SK-N-SH (cell line): ENCODE measurements around the gene ZMIZ1. TPM values are rescaled to one million over a fixed set of nuclear protein-coding genes. Genes with fewer than 3 reads are reported as not detected.
A peak's percentile ranks its signal among the peaks of the same experiment; 100 is the strongest.

Experiments
- CTCF ChIA-PET: fragments of 300-600, 350-600 bp; formaldehyde crosslinking; extraction: SDS; loops from one replicate; lab custom pipeline; 2021; lab: Yijun Ruan, JAX
- POLR2A ChIA-PET: fragments of 350-600 bp; sonication (Branson Sonifier 250); formaldehyde crosslinking; extraction: SDS; loops from one replicate; lab custom pipeline; 2020; ENCODE audit warnings: antibody characterized with exemption, inconsistent platforms; lab: Yijun Ruan, JAX
- DNase-seq: peaks from one replicate; pipeline ENCODE4 v3.0.0; 2012
- H2AFZ ChIP-seq: fragments of 200-600 bp; sonication (generic); 2 replicates; pipeline ENCODE4 v1.8.1; 2016; ENCODE audit warnings: antibody characterized with exemption, mild to moderate bottlenecking, low read depth
- H3F3A ChIP-seq: fragments of 200-600 bp; sonication (generic); replicated peaks from 2 replicates; pipeline ENCODE3; 2016; ENCODE audit warnings: antibody characterized with exemption, mild to moderate bottlenecking; ENCODE audit not compliant: insufficient read depth
- H3K27ac ChIP-seq, 2 experiments: fragments of 200-500 bp in 1 of 2; fragments of 200-600 bp in 1 of 2; sonication (Bioruptor generic) in 1 of 2; sonication (generic), shearing (Covaris generic) in 1 of 2; 2 replicates each; pipeline versions ENCODE4 v1.5.1 to v1.6.1; 2014 to 2016; ENCODE audit warnings: low read depth in 2 of 2, inconsistent platforms in 1 of 2, low read length in 1 of 2, mild to moderate bottlenecking in 1 of 2, mixed read lengths in 1 of 2
- H3K27me3 ChIP-seq: fragments of 200-600 bp; sonication (generic), shearing (Covaris generic); 2 replicates; pipeline ENCODE4 v1.6.1; 2016; ENCODE audit warnings: mixed run types; ENCODE audit not compliant: insufficient read depth
- H3K36me3 ChIP-seq, 2 experiments: fragments of 200-500 bp in 1 of 2; fragments of 200-600 bp in 1 of 2; sonication (Bioruptor generic) in 1 of 2; sonication (generic) in 1 of 2; replicated peaks in 1 of 2; 2 replicates each; pipeline versions ENCODE3 to v1.5.1; 2014 to 2016; ENCODE audit warnings: low read length in 1 of 2, mild to moderate bottlenecking in 1 of 2; ENCODE audit not compliant: insufficient read depth in 2 of 2, control insufficient read depth in 1 of 2
- H3K4me1 ChIP-seq, 2 experiments: fragments of 200-500 bp in 1 of 2; fragments of 200-600 bp in 1 of 2; sonication (Bioruptor generic) in 1 of 2; sonication (generic), shearing (Covaris generic) in 1 of 2; 2 replicates each; pipeline versions ENCODE4 v1.5.1 to v1.6.1; 2014 to 2016; ENCODE audit warnings: low read depth in 1 of 2, low read length in 1 of 2, mixed run types in 1 of 2; ENCODE audit not compliant: insufficient read depth in 2 of 2, control insufficient read depth in 1 of 2
- H3K4me2 ChIP-seq: fragments of 200-600 bp; sonication (generic), shearing (Covaris generic); 2 replicates; pipeline ENCODE4 v1.6.1; 2017; ENCODE audit warnings: mixed run types
- H3K4me3 ChIP-seq, 2 experiments: fragments of 200-500 bp in 1 of 2; fragments of 200-600 bp in 1 of 2; sonication (Bioruptor generic) in 1 of 2; sonication (generic), shearing (Covaris generic) in 1 of 2; 2 replicates each; pipeline versions ENCODE4 v1.5.1 to v1.8.1; 2014 to 2016; ENCODE audit warnings: low read depth in 2 of 2, inconsistent platforms in 1 of 2, low read length in 1 of 2, mild to moderate bottlenecking in 1 of 2, mixed read lengths in 1 of 2, moderate library complexity in 1 of 2
- H3K79me2 ChIP-seq: fragments of 200-600 bp; sonication (generic); 2 replicates; pipeline ENCODE4 v1.8.1; 2017; ENCODE audit warnings: mild to moderate bottlenecking; ENCODE audit not compliant: insufficient read depth
- H3K9ac ChIP-seq: fragments of 200-600 bp; sonication (generic); 2 replicates; pipeline ENCODE4 v1.6.1; 2017; ENCODE audit warnings: mixed run types
- H3K9me2 ChIP-seq: fragments of 200-600 bp; sonication (generic); 2 replicates; pipeline ENCODE4 v1.6.1; 2017; ENCODE audit warnings: mixed run types
- H3K9me3 ChIP-seq: fragments of 200-600 bp; sonication (generic); 2 replicates; pipeline ENCODE4 v1.6.1; 2017; ENCODE audit warnings: mixed run types, mild to moderate bottlenecking, moderate library complexity
- H4K20me1 ChIP-seq: fragments of 200-600 bp; sonication (generic); 2 replicates; pipeline ENCODE4 v1.6.1; 2017; ENCODE audit warnings: mild to moderate bottlenecking, mixed run types; ENCODE audit not compliant: insufficient read depth
- EZH2phosphoT487 ChIP-seq: fragments of 200-600 bp; sonication (generic); IDR thresholded peaks from 2 replicates; pipeline ENCODE4 v1.6.1; 2017; ENCODE audit warnings: low read depth, mixed run types, mild to moderate bottlenecking, antibody characterized with exemption, moderate library complexity, borderline replicate concordance
- FOSL2 ChIP-seq: IDR thresholded peaks from 2 replicates; pipeline ENCODE4 v1.4.0; 2012; ENCODE audit warnings: low read depth, mild to moderate bottlenecking, moderate library complexity, borderline replicate concordance
- FOXM1 ChIP-seq: IDR thresholded peaks from 2 replicates; pipeline ENCODE4 v1.4.0; 2012; ENCODE audit warnings: low read depth, mild to moderate bottlenecking
- GABPA ChIP-seq: IDR thresholded peaks from 2 replicates; pipeline ENCODE4 v1.4.0; 2012; ENCODE audit warnings: low read depth, mild to moderate bottlenecking
- JUND ChIP-seq: IDR thresholded peaks from 2 replicates; pipeline ENCODE4 v1.4.0; 2012
- MEF2A ChIP-seq: IDR thresholded peaks from 2 replicates; pipeline ENCODE4 v1.4.0; 2012; ENCODE audit warnings: low read depth, borderline replicate concordance
- NFIC ChIP-seq: IDR thresholded peaks from 2 replicates; pipeline ENCODE4 v1.4.0; 2012; ENCODE audit warnings: borderline replicate concordance
- NRF1 ChIP-seq: IDR thresholded peaks from 2 replicates; pipeline ENCODE4 v1.6.1; 2012; ENCODE audit warnings: low read depth, mild to moderate bottlenecking, low read length
- POLR2AphosphoS5 ChIP-seq: IDR thresholded peaks from 2 replicates; pipeline ENCODE4 v1.6.1; 2012; ENCODE audit warnings: low read depth, low read length
- RAD21 ChIP-seq: IDR thresholded peaks from 2 replicates; pipeline ENCODE4 v1.6.1; 2012; ENCODE audit warnings: mild to moderate bottlenecking, low read length
- SIN3A ChIP-seq: IDR thresholded peaks from 2 replicates; pipeline ENCODE4 v1.6.1; 2012; ENCODE audit warnings: low read depth, mild to moderate bottlenecking, low read length, moderate library complexity, borderline replicate concordance
- TAF1 ChIP-seq: IDR thresholded peaks from 2 replicates; pipeline ENCODE4 v1.6.1; 2012; ENCODE audit warnings: low read depth, mild to moderate bottlenecking, low read length, moderate library complexity, borderline replicate concordance
- YY1 ChIP-seq: IDR thresholded peaks from 2 replicates; pipeline ENCODE4 v1.4.0; 2012; ENCODE audit warnings: low read depth, mild to moderate bottlenecking
- WGBS: methylation state at CpG from one replicate; pipeline ENCODE4 v1.1.6; 2017; ENCODE audit warnings: low lambda C conversion rate; 5-methylcytosine and 5-hydroxymethylcytosine counted together
- polyA plus RNA-seq, 3 experiments: library from polyadenylated mRNA; depleted of rRNA; stranded (reverse); fragments of >200 nt; gene quantifications; 2 replicates each; pipeline ENCODE4 v1.2.3, GENCODE V29; 2012
- TF ChIP-seq, protein P1 (sequence below): IDR thresholded peaks from 2 replicates; pipeline ENCODE4; 2012
- TF ChIP-seq, protein P2 (sequence below): IDR thresholded peaks from 2 replicates; pipeline ENCODE4 v1.6.1; 2012; ENCODE audit warnings: mild to moderate bottlenecking, low read depth, low read length, moderate library complexity
- TF ChIP-seq, protein P3 (sequence below): fragments of 150-350 bp; IDR thresholded peaks from 2 replicates; pipeline ENCODE4 v1.6.1; 2017; ENCODE audit warnings: antibody characterized with exemption, low read length, low read depth, borderline replicate concordance
- TF ChIP-seq, protein P4 (sequence below): IDR thresholded peaks from 2 replicates; pipeline ENCODE4 v1.4.0; 2012; ENCODE audit warnings: low read depth
- TF ChIP-seq, protein P5 (sequence below): fragments of 200-600 bp; sonication (generic); IDR thresholded peaks from 2 replicates; pipeline ENCODE4 v1.6.1; 2017; ENCODE audit warnings: antibody characterized with exemption, mild to moderate bottlenecking, moderate library complexity

ZMIZ1 gene
- polyA plus RNA-seq, 1 of the 3 experiments (the other 2 are of a cell fraction): 23.5 TPM

DNA sequence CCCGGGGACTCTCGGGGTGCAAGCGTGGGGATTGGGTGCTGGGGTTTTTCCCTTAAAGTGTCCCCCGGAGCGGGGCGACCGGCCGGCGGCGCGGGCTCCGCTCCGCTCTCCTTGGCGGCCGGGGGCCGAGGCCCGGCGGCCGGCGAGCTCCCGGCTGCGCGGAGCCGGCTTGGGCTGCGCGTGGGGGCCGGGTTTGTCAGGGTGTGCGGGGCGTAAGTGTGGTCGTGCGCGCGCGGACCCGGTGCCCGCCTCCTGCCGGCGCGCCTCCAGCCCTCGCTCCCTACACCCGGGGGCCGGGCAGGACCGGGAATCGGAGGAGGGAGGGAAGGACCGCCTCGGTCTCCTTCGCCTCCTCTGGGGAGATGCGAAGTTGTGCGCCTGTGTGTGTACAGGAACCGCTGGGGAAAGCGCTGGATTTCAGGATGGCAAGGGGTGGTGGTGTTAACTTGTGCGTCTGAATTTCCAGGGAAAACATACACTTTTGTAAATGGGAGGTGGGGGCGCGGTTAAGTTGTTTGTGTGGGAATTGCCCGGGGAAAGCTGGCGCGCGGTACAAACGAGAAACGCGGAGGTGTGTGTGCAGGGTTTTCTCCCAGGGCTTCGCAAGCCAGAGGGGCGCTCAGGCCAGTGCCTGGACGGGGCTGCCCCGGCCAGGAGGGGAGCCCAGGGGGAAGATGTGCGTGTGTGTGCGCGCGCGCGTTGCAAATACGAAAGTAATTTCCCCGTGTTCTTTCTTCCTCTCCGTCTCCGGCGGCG lies 737 bp downstream of the ZMIZ1 start:
- H4K20me1 ChIP-seq: peaks cover 42% of the 10 kb centered on the region
- H3F3A ChIP-seq: peaks cover 7% of the 10 kb centered on the region
- H3K9me3 ChIP-seq: no peaks in the 10 kb centered on the region
- H2AFZ ChIP-seq: no peak overlapping the region
- peak overlapping the region; percentile 98 for H3K4me2 ChIP-seq
- H3K4me1 ChIP-seq: peaks cover 17 to 51% of the 10 kb centered on the region in 2 experiments
- TF ChIP-seq, protein P1, sequence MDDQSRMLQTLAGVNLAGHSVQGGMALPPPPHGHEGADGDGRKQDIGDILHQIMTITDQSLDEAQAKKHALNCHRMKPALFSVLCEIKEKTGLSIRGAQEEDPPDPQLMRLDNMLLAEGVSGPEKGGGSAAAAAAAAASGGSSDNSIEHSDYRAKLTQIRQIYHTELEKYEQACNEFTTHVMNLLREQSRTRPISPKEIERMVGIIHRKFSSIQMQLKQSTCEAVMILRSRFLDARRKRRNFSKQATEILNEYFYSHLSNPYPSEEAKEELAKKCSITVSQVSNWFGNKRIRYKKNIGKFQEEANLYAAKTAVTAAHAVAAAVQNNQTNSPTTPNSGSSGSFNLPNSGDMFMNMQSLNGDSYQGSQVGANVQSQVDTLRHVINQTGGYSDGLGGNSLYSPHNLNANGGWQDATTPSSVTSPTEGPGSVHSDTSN: no peak
- TF ChIP-seq TAF1: no peak
- TF ChIP-seq FOXM1: no peak
- TF ChIP-seq GABPA: no peak
- TF ChIP-seq YY1: no peak
- no peak for TF ChIP-seq EZH2phosphoT487
- no peak for TF ChIP-seq FOSL2
- TF ChIP-seq MEF2A: no peak
- TF ChIP-seq, protein P2, sequence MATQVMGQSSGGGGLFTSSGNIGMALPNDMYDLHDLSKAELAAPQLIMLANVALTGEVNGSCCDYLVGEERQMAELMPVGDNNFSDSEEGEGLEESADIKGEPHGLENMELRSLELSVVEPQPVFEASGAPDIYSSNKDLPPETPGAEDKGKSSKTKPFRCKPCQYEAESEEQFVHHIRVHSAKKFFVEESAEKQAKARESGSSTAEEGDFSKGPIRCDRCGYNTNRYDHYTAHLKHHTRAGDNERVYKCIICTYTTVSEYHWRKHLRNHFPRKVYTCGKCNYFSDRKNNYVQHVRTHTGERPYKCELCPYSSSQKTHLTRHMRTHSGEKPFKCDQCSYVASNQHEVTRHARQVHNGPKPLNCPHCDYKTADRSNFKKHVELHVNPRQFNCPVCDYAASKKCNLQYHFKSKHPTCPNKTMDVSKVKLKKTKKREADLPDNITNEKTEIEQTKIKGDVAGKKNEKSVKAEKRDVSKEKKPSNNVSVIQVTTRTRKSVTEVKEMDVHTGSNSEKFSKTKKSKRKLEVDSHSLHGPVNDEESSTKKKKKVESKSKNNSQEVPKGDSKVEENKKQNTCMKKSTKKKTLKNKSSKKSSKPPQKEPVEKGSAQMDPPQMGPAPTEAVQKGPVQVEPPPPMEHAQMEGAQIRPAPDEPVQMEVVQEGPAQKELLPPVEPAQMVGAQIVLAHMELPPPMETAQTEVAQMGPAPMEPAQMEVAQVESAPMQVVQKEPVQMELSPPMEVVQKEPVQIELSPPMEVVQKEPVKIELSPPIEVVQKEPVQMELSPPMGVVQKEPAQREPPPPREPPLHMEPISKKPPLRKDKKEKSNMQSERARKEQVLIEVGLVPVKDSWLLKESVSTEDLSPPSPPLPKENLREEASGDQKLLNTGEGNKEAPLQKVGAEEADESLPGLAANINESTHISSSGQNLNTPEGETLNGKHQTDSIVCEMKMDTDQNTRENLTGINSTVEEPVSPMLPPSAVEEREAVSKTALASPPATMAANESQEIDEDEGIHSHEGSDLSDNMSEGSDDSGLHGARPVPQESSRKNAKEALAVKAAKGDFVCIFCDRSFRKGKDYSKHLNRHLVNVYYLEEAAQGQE: no peak
- TF ChIP-seq RAD21: no peak
- no peak for TF ChIP-seq NFIC
- TF ChIP-seq, protein P3, sequence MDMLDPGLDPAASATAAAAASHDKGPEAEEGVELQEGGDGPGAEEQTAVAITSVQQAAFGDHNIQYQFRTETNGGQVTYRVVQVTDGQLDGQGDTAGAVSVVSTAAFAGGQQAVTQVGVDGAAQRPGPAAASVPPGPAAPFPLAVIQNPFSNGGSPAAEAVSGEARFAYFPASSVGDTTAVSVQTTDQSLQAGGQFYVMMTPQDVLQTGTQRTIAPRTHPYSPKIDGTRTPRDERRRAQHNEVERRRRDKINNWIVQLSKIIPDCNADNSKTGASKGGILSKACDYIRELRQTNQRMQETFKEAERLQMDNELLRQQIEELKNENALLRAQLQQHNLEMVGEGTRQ: no peak
- TF ChIP-seq, protein P4, sequence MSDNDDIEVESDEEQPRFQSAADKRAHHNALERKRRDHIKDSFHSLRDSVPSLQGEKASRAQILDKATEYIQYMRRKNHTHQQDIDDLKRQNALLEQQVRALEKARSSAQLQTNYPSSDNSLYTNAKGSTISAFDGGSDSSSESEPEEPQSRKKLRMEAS: no peak
- TF ChIP-seq NRF1: no peak
- no peak for TF ChIP-seq POLR2AphosphoS5
- no peak for TF ChIP-seq SIN3A
- TF ChIP-seq, protein P5, sequence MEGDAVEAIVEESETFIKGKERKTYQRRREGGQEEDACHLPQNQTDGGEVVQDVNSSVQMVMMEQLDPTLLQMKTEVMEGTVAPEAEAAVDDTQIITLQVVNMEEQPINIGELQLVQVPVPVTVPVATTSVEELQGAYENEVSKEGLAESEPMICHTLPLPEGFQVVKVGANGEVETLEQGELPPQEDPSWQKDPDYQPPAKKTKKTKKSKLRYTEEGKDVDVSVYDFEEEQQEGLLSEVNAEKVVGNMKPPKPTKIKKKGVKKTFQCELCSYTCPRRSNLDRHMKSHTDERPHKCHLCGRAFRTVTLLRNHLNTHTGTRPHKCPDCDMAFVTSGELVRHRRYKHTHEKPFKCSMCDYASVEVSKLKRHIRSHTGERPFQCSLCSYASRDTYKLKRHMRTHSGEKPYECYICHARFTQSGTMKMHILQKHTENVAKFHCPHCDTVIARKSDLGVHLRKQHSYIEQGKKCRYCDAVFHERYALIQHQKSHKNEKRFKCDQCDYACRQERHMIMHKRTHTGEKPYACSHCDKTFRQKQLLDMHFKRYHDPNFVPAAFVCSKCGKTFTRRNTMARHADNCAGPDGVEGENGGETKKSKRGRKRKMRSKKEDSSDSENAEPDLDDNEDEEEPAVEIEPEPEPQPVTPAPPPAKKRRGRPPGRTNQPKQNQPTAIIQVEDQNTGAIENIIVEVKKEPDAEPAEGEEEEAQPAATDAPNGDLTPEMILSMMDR: no peak
- no peak for TF ChIP-seq JUND
- peak overlapping the region; percentile 88 to 97 for H3K27ac ChIP-seq
- peak overlapping the region; percentile 93 to 99 for H3K4me3 ChIP-seq
- H3K36me3 ChIP-seq: no peaks in the 10 kb centered on the region
- peak; percentile 73 for DNase-seq
- H3K9ac ChIP-seq: peak overlapping the region; percentile 95
- no peaks in the 10 kb centered on the region for H3K27me3 ChIP-seq
- no peaks in the 10 kb centered on the region for H3K9me2 ChIP-seq
- ChIA-PET CTCF (interaction anchor here (0.6 to 14.5 kb wide), 13 partner anchors 9 to 1022 kb away, joined by 3 to 129 read pairs (median 3); no protein-coding TSS in a partner anchor), POLR2A (interaction anchor here (0.6 to 1.5 kb wide), 7 partner anchors 37 to 377 kb away, joined by 3 to 4 read pairs (median 3); no protein-coding TSS in a partner anchor)
- H3K79me2 ChIP-seq: peaks cover 56% of the 10 kb centered on the region
- under 1% methylated on average over 28 of the region's 77 CpGs for WGBS
